H1 (cell line): ENCODE measurements around the gene INHA. TPM values are rescaled to one million over a fixed set of nuclear protein-coding genes. Genes with fewer than 3 reads are reported as not detected.
A peak's percentile ranks its signal among the peaks of the same experiment; 100 is the strongest.

Experiments used
- CTCF ChIA-PET: fragments of 300-600 bp; sonication (Branson Sonifier 250); formaldehyde crosslinking; loops from one replicate; lab custom pipeline; 2021; ENCODE audit not compliant: partially characterized antibody; lab: Charles Lee
- POLR2A ChIA-PET: fragments of 300-600 bp; sonication (Branson Sonifier 250); formaldehyde crosslinking; loops from one replicate; lab custom pipeline; 2021; ENCODE audit warnings: inconsistent platforms; ENCODE audit not compliant: partially characterized antibody; lab: Charles Lee
- DNase-seq, 2 experiments: peaks; one replicate each; pipeline versions ENCODE4 v3.0.0 to v3.0.0-alpha.2; 2010 to 2022; ENCODE audit warnings: low spot score in 2 of 2, low read depth in 1 of 2, mixed read lengths in 1 of 2
- FAIRE-seq: peaks from 2 replicates; lab custom pipeline; 2011; peaks lifted over from hg19 to GRCh38; lab: Jason Lieb, UNC
- H2AFZ ChIP-seq: 2 replicates; pipeline ENCODE4 v1.8.1; 2012; ENCODE audit warnings: low read length, inconsistent platforms
- H2AK5ac ChIP-seq: 2 replicates; pipeline ENCODE4 v1.6.1; 2013; ENCODE audit warnings: low read depth, low read length
- H2BK120ac ChIP-seq: replicated peaks from 2 replicates; pipeline ENCODE3; 2013; ENCODE audit warnings: low read depth, low read length, inconsistent platforms
- H2BK12ac ChIP-seq: 2 replicates; pipeline ENCODE4 v1.6.1; 2013; ENCODE audit warnings: low read depth, low read length
- H2BK15ac ChIP-seq: 2 replicates; pipeline ENCODE4 v1.6.1; 2013; ENCODE audit warnings: low read length
- H2BK20ac ChIP-seq: 2 replicates; pipeline ENCODE4 v1.6.1; 2013; ENCODE audit warnings: low read length
- H2BK5ac ChIP-seq: 2 replicates; pipeline ENCODE4 v1.6.1; 2013; ENCODE audit warnings: low read depth, low read length
- H3K14ac ChIP-seq: 2 replicates; pipeline ENCODE4 v1.6.1; 2013; ENCODE audit warnings: inconsistent platforms; ENCODE audit not compliant: insufficient read length
- H3K18ac ChIP-seq: 2 replicates; pipeline ENCODE4 v1.6.1; 2013; ENCODE audit warnings: low read length; ENCODE audit errors: extremely low read depth
- H3K23ac ChIP-seq: 2 replicates; pipeline ENCODE4 v1.6.1; 2013; ENCODE audit warnings: inconsistent platforms; ENCODE audit not compliant: insufficient read length
- H3K23me2 ChIP-seq: 2 replicates; pipeline ENCODE4 v1.6.1; 2013; ENCODE audit warnings: low read depth, low read length
- H3K27ac ChIP-seq: 2 replicates; pipeline ENCODE4 v1.6.1; 2011; ENCODE audit warnings: low read depth, low read length, inconsistent platforms
- H3K27me3 ChIP-seq, 4 experiments: replicated peaks in 1 of 4; 1 replicate in 1 of 4; 2 replicates in 3 of 4; pipeline versions ENCODE4 v1.6.1 to v1.8.1; 2011 to 2013; ENCODE audit warnings: low read length in 3 of 4, mild to moderate bottlenecking in 3 of 4, inconsistent platforms in 2 of 4, mixed read lengths in 2 of 4, moderate library complexity in 1 of 4; ENCODE audit not compliant: control insufficient read depth in 3 of 4, insufficient read depth in 3 of 4; ENCODE audit errors: extremely low read depth in 1 of 4
- H3K36me3 ChIP-seq, 4 experiments: 2 replicates each; pipeline versions ENCODE4 v1.6.1 to v1.8.1; 2011 to 2013; ENCODE audit warnings: mild to moderate bottlenecking in 4 of 4, low read length in 3 of 4, moderate library complexity in 2 of 4, control low read depth in 1 of 4, inconsistent platforms in 1 of 4; ENCODE audit not compliant: insufficient read depth in 4 of 4, control insufficient read depth in 2 of 4
- H3K4ac ChIP-seq: replicated peaks from 2 replicates; pipeline ENCODE3; 2013; ENCODE audit warnings: low read length, low read depth, mixed read lengths, inconsistent platforms; ENCODE audit not compliant: insufficient read length
- H3K4me1 ChIP-seq, 4 experiments: replicated peaks in 1 of 4; 1 replicate in 1 of 4; 2 replicates in 3 of 4; pipeline versions ENCODE4 v1.6.1 to v1.8.1; 2011 to 2013; ENCODE audit warnings: low read length in 3 of 4, inconsistent platforms in 2 of 4, mixed read lengths in 1 of 4; ENCODE audit not compliant: insufficient read depth in 4 of 4, control insufficient read depth in 3 of 4
- H3K4me2 ChIP-seq, 2 experiments: 2 replicates each; pipeline versions ENCODE4 v1.6.1 to v1.8.1; 2011 to 2013; ENCODE audit warnings: low read depth in 2 of 2, low read length in 2 of 2, control low read depth in 1 of 2, inconsistent platforms in 1 of 2, mild to moderate bottlenecking in 1 of 2; ENCODE audit not compliant: insufficient read depth in 1 of 2
- H3K4me3 ChIP-seq, 4 experiments: fragments of 200-600, 300-600 bp in 1 of 4; sonication (generic), shearing (Covaris generic), sonication (Bioruptor Twin) in 1 of 4; 2 replicates each; pipeline versions ENCODE4 v1.5.1 to v1.8.1; 2011 to 2016; ENCODE audit warnings: low read length in 4 of 4, low read depth in 3 of 4, control low read depth in 2 of 4, inconsistent platforms in 2 of 4, mild to moderate bottlenecking in 2 of 4, mixed read lengths in 1 of 4, moderate library complexity in 1 of 4; ENCODE audit not compliant: insufficient read depth in 2 of 4; ENCODE audit errors: extremely low read depth in 1 of 4
- H3K56ac ChIP-seq: replicated peaks from 2 replicates; pipeline ENCODE3; 2013; ENCODE audit warnings: low read depth, mild to moderate bottlenecking, mixed read lengths, low read length, inconsistent platforms; ENCODE audit not compliant: insufficient read length
- H3K79me1 ChIP-seq: 2 replicates; pipeline ENCODE4 v1.6.1; 2013; ENCODE audit warnings: low read depth, low read length, control low read depth
- H3K79me2 ChIP-seq, 2 experiments: 2 replicates each; pipeline versions ENCODE4 v1.6.1 to v1.8.1; 2012 to 2013; ENCODE audit warnings: low read length in 2 of 2, mild to moderate bottlenecking in 2 of 2, inconsistent platforms in 1 of 2; ENCODE audit not compliant: insufficient read depth in 2 of 2, control insufficient read depth in 1 of 2
- H3K9ac ChIP-seq, 4 experiments: replicated peaks in 1 of 4; 1 replicate in 1 of 4; 2 replicates in 3 of 4; pipeline versions ENCODE4 v1.6.1 to v1.8.1; 2011 to 2013; ENCODE audit warnings: low read depth in 3 of 4, low read length in 3 of 4, control low read depth in 2 of 4, mild to moderate bottlenecking in 2 of 4, moderate library complexity in 2 of 4, inconsistent platforms in 1 of 4; ENCODE audit errors: extremely low read depth in 1 of 4
- H3K9me3 ChIP-seq, 2 experiments: 2 replicates each; pipeline versions ENCODE4 v1.6.1 to v1.8.1; 2012 to 2013; ENCODE audit warnings: mild to moderate bottlenecking in 2 of 2, moderate library complexity in 2 of 2, control low read depth in 1 of 2, inconsistent platforms in 1 of 2, low read depth in 1 of 2, low read length in 1 of 2, mixed read lengths in 1 of 2; ENCODE audit not compliant: insufficient read depth in 2 of 2
- H4K20me1 ChIP-seq, 2 experiments: replicated peaks in 1 of 2; 2 replicates each; pipeline versions ENCODE3 to v1.8.1; 2011 to 2013; ENCODE audit warnings: inconsistent platforms in 2 of 2, low read length in 2 of 2, mild to moderate bottlenecking in 1 of 2; ENCODE audit not compliant: insufficient read depth in 2 of 2, control insufficient read depth in 1 of 2
- H4K5ac ChIP-seq: 2 replicates; pipeline ENCODE4 v1.6.1; 2013; ENCODE audit warnings: low read length, low read depth, mixed read lengths, inconsistent platforms; ENCODE audit not compliant: insufficient read length
- H4K8ac ChIP-seq: 2 replicates; pipeline ENCODE4 v1.8.0; 2013; ENCODE audit warnings: mild to moderate bottlenecking, moderate library complexity, low read length, inconsistent platforms; ENCODE audit not compliant: insufficient read depth; ENCODE audit errors: extremely low read depth
- H4K91ac ChIP-seq: replicated peaks from 2 replicates; pipeline ENCODE3; 2013; ENCODE audit warnings: low read length, mixed read lengths, inconsistent platforms; ENCODE audit not compliant: insufficient read length
- EZH2 ChIP-seq: fragments of 200-600 bp; sonication (generic); IDR thresholded peaks from 2 replicates; pipeline ENCODE4 v1.7.1; 2012; ENCODE audit warnings: low read depth, mild to moderate bottlenecking, moderate library complexity, low read length, inconsistent platforms; ENCODE audit not compliant: severe bottlenecking
- YY1 ChIP-seq: IDR thresholded peaks from 2 replicates; pipeline ENCODE4 v1.6.1; 2011; ENCODE audit warnings: low read depth, mild to moderate bottlenecking, low read length
- WGBS, 2 experiments: shearing (Covaris generic) in 1 of 2; methylation state at CpG; one replicate each; pipeline versions ENCODE4 v1.1.6 to v1.1.7; 2013 to 2015; ENCODE audit warnings: low lambda C conversion rate in 2 of 2, mixed read lengths in 2 of 2, inconsistent platforms in 1 of 2, low coverage in 1 of 2, missing lambda C conversion rate in 1 of 2; ENCODE audit not compliant: insufficient replicate concordance in 2 of 2, insufficient coverage in 1 of 2, insufficient read length in 1 of 2; ENCODE audit errors: extremely low coverage in 1 of 2, missing lambda C conversion rate in 1 of 2; 5-methylcytosine and 5-hydroxymethylcytosine counted together
- polyA plus RNA-seq, 7 experiments: library from polyadenylated mRNA; depleted of rRNA in 3 of 7; stranded (reverse) in 5 of 7; unstranded in 2 of 7; fragments of >200 nt in 5 of 7; fragments of 200-250 nt in 2 of 7; gene quantifications; 1 replicate in 5 of 7; 2 replicates in 1 of 7; 4 replicates in 1 of 7; pipeline versions ENCODE4 v1.2.1 to v1.2.3, GENCODE V29; 2011 to 2013; ENCODE audit warnings: missing spikeins in 2 of 7, mixed read lengths in 2 of 7
- total RNA-seq: library from RNA; stranded (reverse); fragmentation: NEBNext Ultra II Directional; extraction: Animal tissue kit (Norgen Biotek cat#: 25700); gene quantifications from 2 replicates; pipeline ENCODE4 v1.2.1, GENCODE V29; 2021

INHA gene
- total and polyA plus RNA-seq, 2 of the 8 experiments (the other 6 are each of a cell fraction or from before 2014, with no cell fraction given) = 0.65 to 2.7 TPM

GRCh38 chr2:219553168-219553417 is 19.0 kb upstream of the INHA start:
- CTCF ChIA-PET = interaction anchor here (0.6 to 19.7 kb wide), 10 partner anchors 7 to 175 kb away, joined by 3 to 293 read pairs (median 4); partner anchors contain the start of genes CHPF, STK11IP and TMEM198
- H3K14ac ChIP-seq = no peak overlapping the region
- peaks cover 2% of the 10 kb centered on the region; the same call in 1 of the 2 replicates for H3K79me1 ChIP-seq
- H3K9me3 ChIP-seq = no peaks in the 10 kb centered on the region
- TF ChIP-seq EZH2 = peak; percentile 34
- TF ChIP-seq YY1 = no peak
- TF ChIP-seq, all 59 proteins: peak for 1
- Histone ChIP-seq H2BK5ac (no peak overlapping the region), H2BK15ac (no peak overlapping the region), H3K4me2 (peak overlapping the region; percentile 90 to 95), H2BK12ac (0 out of 2 replicates have a peak overlapping the region, but pooled peaks have one; percentile 68), H2AFZ (no peak overlapping the region), H3K23me2 (peaks cover 17% of the 10 kb centered on the region; the same call in 1 of the 2 replicates), H3K9ac (no peak overlapping the region; a peak in 1 of 7 replicates), H2AK5ac (no peak overlapping the region), H3K4me3 (peak overlapping the region; percentile 58 to 77 (median 68); a peak in 7 of 8 replicates), H3K36me3 (peaks cover 0 to 11% (median 0%) of the 10 kb centered on the region in 4 experiments; a peak in 3 of 8 replicates), H3K79me2 (no peaks in the 10 kb centered on the region), H4K91ac (no peak overlapping the region), H3K56ac (no peak overlapping the region), H3K27me3 (peaks cover 0 to 15% (median 13%) of the 10 kb centered on the region in 4 experiments; a peak in 6 of 7 replicates), H3K27ac (no peak overlapping the region), H2BK20ac (no peak overlapping the region), H4K20me1 (peaks cover 0 to 10% of the 10 kb centered on the region in 2 experiments), H4K8ac (peak overlapping the region; percentile 65; the same call in 1 of the 2 replicates), H3K18ac (peak overlapping the region; percentile 87; the same call in 1 of the 2 replicates), H3K23ac (no peak overlapping the region), H2BK120ac (no peak overlapping the region), H3K4ac (no peak overlapping the region), H3K4me1 (peaks cover 0 to 15% (median 8%) of the 10 kb centered on the region in 4 experiments; a peak in 6 of 7 replicates), H4K5ac (no peak overlapping the region)
- DNase-seq (no peak), FAIRE-seq (no peak)
- 48% methylated on average over 7 of the region's 7 CpGs; no CpG with 5 or more reads in 1 of the 2 experiments for WGBS, 2 experiments
- POLR2A ChIA-PET = interaction anchor here (0.7 to 17.5 kb wide), 12 partner anchors 8 to 134 kb away, joined by 3 to 293 read pairs (median 4); partner anchors contain the start of genes CHPF, INHA, OBSL1 and STK11IP
